NCI-H1048 (cell line): ENCODE results near the gene BZW1.

ENCODE experiments used
- DNase-seq: peaks from one replicate; lab custom pipeline; 2025; lab: John Stamatoyannopoulos, UW

Gene BZW1

GRCh38 chr2:200839513-200839912 lies 27.8 kb downstream of the BZW1 start:
- DNase-seq = no peak

- DNase-seq = no peak
Measured at GRCh38 chr2:200843993-200844948, 32.6 kb downstream of the BZW1 start.

GRCh38 chr2:200845194-200845593 lies 33.5 kb downstream of the BZW1 start:
- no peak for DNase-seq

- no peak for DNase-seq
Measured at GRCh38 chr2:200845669-200846325, 34.1 kb downstream of the BZW1 start.

- no peak for DNase-seq
Measured at GRCh38 chr2:200847269-200847668, 35.6 kb downstream of the BZW1 start.

- no peak for DNase-seq
Measured at GRCh38 chr2:200847939-200848338, 36.2 kb downstream of the BZW1 start.

GRCh38 chr2:200850512-200851256 lies 39.0 kb downstream of the BZW1 start:
- DNase-seq = no peak

GRCh38 chr2:200851398-200852248 lies 39.9 kb downstream of the BZW1 start:
- no peak for DNase-seq

GRCh38 chr2:200852605-200853004 lies 40.9 kb downstream of the BZW1 start:
- no peak for DNase-seq

GRCh38 chr2:200856806-200857205 lies 45.1 kb downstream of the BZW1 start:
- no peak for DNase-seq

- no peak for DNase-seq
Measured at GRCh38 chr2:200860092-200860795, 48.5 kb downstream of the BZW1 start.

GRCh38 chr2:200861617-200862155 lies 50.0 kb downstream of the BZW1 start:
- DNase-seq = no peak

- DNase-seq = no peak
Measured at GRCh38 chr2:200862532-200863000, 50.9 kb downstream of the BZW1 start.

GRCh38 chr2:200863782-200864175 lies 52.1 kb downstream of the BZW1 start:
- no peak for DNase-seq

GRCh38 chr2:200864176-200865034 lies 52.7 kb downstream of the BZW1 start, which contains the start of gene CLK1:
CLK1 (minus strand) TSS chr2:200864658; CDS start chr2:200861862, 2,796 bp downstream.
- peak; percentile 82 for DNase-seq

- no peak for DNase-seq
Measured at GRCh38 chr2:200869014-200869413, 57.3 kb downstream of the BZW1 start.

GRCh38 chr2:200871151-200871550 lies 59.4 kb downstream of the BZW1 start:
- no peak for DNase-seq

GRCh38 chr2:200873560-200873959 lies 61.9 kb downstream of the BZW1 start:
- DNase-seq = no peak
